PFSK-1 (cell line): ENCODE results near the gene KRT37.

Experiments
- FOXP2 ChIP-seq: optimal IDR thresholded peaks from 2 replicates; pipeline ENCODE3; 2011; ENCODE audit warnings: borderline replicate concordance, control low read depth, inconsistent platforms; ENCODE audit not compliant: insufficient read depth; ENCODE audit errors: extremely low read length, extremely low read depth
- POLR2AphosphoS5 ChIP-seq: IDR thresholded peaks from 2 replicates; pipeline ENCODE4 v1.6.1; 2012; ENCODE audit warnings: low read depth, mild to moderate bottlenecking, control low read depth, low read length, moderate library complexity
- SIN3A ChIP-seq: IDR thresholded peaks from 2 replicates; pipeline ENCODE4 v1.6.1; 2012; ENCODE audit warnings: mild to moderate bottlenecking, low read length, moderate library complexity, borderline replicate concordance; ENCODE audit not compliant: insufficient read depth
- TAF1 ChIP-seq: IDR thresholded peaks from 2 replicates; pipeline ENCODE4 v1.6.1; 2012; ENCODE audit warnings: low read length, control low read depth, borderline replicate concordance; ENCODE audit not compliant: insufficient read depth
- TF ChIP-seq, protein P1 (sequence below), 2 experiments: IDR thresholded peaks; 2 replicates each; pipeline versions ENCODE4 v1.6.1 to v1.8.0; 2011 to 2012; ENCODE audit warnings: low read depth in 2 of 2, low read length in 2 of 2, control low read depth in 1 of 2, inconsistent platforms in 1 of 2, mild to moderate bottlenecking in 1 of 2, moderate library complexity in 1 of 2; ENCODE audit not compliant: insufficient read depth in 1 of 2

KRT37 gene

DNA sequence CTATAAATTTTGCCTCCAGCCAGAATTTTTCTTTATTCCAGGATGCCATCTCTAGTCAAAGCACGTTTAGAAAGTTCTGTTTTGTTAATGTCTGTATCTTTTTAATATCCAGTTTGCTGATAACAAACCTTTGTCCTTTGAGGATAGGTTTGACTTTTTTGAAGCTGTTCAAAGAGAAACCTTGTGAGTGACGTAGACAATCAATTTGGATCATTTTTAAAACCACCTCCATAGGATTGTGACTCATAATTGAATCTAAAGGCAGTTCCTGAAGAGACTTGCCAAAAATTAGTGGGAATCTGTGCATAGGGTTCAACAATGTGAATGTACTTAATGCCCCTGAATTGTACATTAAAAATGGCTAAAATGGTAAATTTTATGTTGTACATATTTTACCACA is 32.9 kb downstream of the KRT37 start:
- TF ChIP-seq SIN3A (no peak), TAF1 (no peak), FOXP2 (no peak), POLR2AphosphoS5 (no peak)
- TF ChIP-seq, protein P1, sequence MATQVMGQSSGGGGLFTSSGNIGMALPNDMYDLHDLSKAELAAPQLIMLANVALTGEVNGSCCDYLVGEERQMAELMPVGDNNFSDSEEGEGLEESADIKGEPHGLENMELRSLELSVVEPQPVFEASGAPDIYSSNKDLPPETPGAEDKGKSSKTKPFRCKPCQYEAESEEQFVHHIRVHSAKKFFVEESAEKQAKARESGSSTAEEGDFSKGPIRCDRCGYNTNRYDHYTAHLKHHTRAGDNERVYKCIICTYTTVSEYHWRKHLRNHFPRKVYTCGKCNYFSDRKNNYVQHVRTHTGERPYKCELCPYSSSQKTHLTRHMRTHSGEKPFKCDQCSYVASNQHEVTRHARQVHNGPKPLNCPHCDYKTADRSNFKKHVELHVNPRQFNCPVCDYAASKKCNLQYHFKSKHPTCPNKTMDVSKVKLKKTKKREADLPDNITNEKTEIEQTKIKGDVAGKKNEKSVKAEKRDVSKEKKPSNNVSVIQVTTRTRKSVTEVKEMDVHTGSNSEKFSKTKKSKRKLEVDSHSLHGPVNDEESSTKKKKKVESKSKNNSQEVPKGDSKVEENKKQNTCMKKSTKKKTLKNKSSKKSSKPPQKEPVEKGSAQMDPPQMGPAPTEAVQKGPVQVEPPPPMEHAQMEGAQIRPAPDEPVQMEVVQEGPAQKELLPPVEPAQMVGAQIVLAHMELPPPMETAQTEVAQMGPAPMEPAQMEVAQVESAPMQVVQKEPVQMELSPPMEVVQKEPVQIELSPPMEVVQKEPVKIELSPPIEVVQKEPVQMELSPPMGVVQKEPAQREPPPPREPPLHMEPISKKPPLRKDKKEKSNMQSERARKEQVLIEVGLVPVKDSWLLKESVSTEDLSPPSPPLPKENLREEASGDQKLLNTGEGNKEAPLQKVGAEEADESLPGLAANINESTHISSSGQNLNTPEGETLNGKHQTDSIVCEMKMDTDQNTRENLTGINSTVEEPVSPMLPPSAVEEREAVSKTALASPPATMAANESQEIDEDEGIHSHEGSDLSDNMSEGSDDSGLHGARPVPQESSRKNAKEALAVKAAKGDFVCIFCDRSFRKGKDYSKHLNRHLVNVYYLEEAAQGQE (IDR thresholded peaks at IDR 0.05; ENCODE audit: insufficient read depth in 1 of 2, low read depth in 2 of 2, low read length in 2 of 2) = no peak

- no peak for TF ChIP-seq POLR2AphosphoS5
- no peak for TF ChIP-seq TAF1
- TF ChIP-seq, protein P1 (IDR thresholded peaks at IDR 0.05; ENCODE audit: insufficient read depth in 1 of 2, low read depth in 2 of 2, low read length in 2 of 2) = no peak
- no peak for TF ChIP-seq SIN3A
- TF ChIP-seq FOXP2 = no peak
Measured at GRCh38 chr17:41390411-41390938, 33.9 kb downstream of the KRT37 start.

- TF ChIP-seq POLR2AphosphoS5 (no peak), SIN3A (no peak)
- TF ChIP-seq, protein P1 (IDR thresholded peaks at IDR 0.05; ENCODE audit: insufficient read depth in 1 of 2, low read depth in 2 of 2, low read length in 2 of 2) = no peak
Measured at GRCh38 chr17:41387670-41388069, 36.7 kb downstream of the KRT37 start.

GRCh38 chr17:41386227-41386626 is 38.2 kb downstream of the KRT37 start:
- TF ChIP-seq FOXP2 (no peak), POLR2AphosphoS5 (no peak), SIN3A (no peak), TAF1 (no peak)
- TF ChIP-seq, protein P1 (IDR thresholded peaks at IDR 0.05; ENCODE audit: insufficient read depth in 1 of 2, low read depth in 2 of 2, low read length in 2 of 2) = no peak

GRCh38 chr17:41383690-41384089 is 40.7 kb downstream of the KRT37 start:
- no peak for TF ChIP-seq POLR2AphosphoS5
- TF ChIP-seq, protein P1 (IDR thresholded peaks at IDR 0.05; ENCODE audit: insufficient read depth in 1 of 2, low read depth in 2 of 2, low read length in 2 of 2) = no peak
- TF ChIP-seq TAF1 = no peak
- TF ChIP-seq FOXP2 = no peak
- no peak for TF ChIP-seq SIN3A
